Measurements from ENCODE around the gene HPDL. TPM values are rescaled to one million over a fixed set of nuclear protein-coding genes. Genes with fewer than 3 reads are reported as not detected.

HPDL gene
- total and polyA plus RNA-seq, 2 of the 4 experiments (the other 2 are of a cell fraction): 0.54 to 1.1 TPM

- dilution Hi-C loops (cut with HindIII; ENCODE audit: low sequenced_read_pairs, unreplicated experiment) (no loop called here), intact Hi-C loops (cut with micrococcal nuclease) (no loop called here), in situ Hi-C loops (cut with MboI; ENCODE audit: low sequenced_read_pairs) (no loop called here)
- Histone ChIP-seq H3K4me2 (ENCODE audit: low read depth, low read length) (no peak overlapping the region), H4K8ac (ENCODE audit: low read depth in 2 of 2, low read length in 2 of 2) (no peak overlapping the region), H3K36me3 (ENCODE audit: control insufficient read depth, insufficient read depth, low read length) (no peaks in the 10 kb centered on the region), H4K5ac (ENCODE audit: low read depth, low read length) (no peak overlapping the region), H2AK5ac (ENCODE audit: low read depth, low read length) (no peak overlapping the region), H4K91ac (ENCODE audit: insufficient read depth, low read depth, low read length) (no peak overlapping the region), H3K4ac (ENCODE audit: low read depth, low read length) (no peak overlapping the region), H3K9me1 (ENCODE audit: insufficient read depth, low read length) (no peaks in the 10 kb centered on the region), H2BK5ac (ENCODE audit: low read depth, low read length, poor library complexity, severe bottlenecking) (no peak overlapping the region), H2BK20ac (ENCODE audit: low read depth, low read length) (no peak overlapping the region), H3K14ac (replicated peaks; ENCODE audit: low read depth, low read length) (no peak overlapping the region), H3K9me3 (ENCODE audit: control insufficient read depth, insufficient read depth, low read length) (peaks cover 2% of the 10 kb centered on the region; the same call in 1 of the 2 replicates), H3K4me1 (ENCODE audit: control insufficient read depth, insufficient read depth, low read length) (no peaks in the 10 kb centered on the region), H3K4me3 (ENCODE audit: insufficient read depth, low read depth, low read length) (no peak overlapping the region), H3K27ac (ENCODE audit: insufficient read depth, low read length) (no peak overlapping the region), H2AFZ (replicated peaks; ENCODE audit: low read length, poor library complexity) (no peak overlapping the region), H3K23ac (ENCODE audit: low read depth, low read length) (no peak overlapping the region), H3K9ac (ENCODE audit: low read depth, low read length) (no peak overlapping the region), H2AK9ac (replicated peaks; ENCODE audit: low read depth, low read length, poor library complexity) (no peak overlapping the region), H3K27me3 (ENCODE audit: control insufficient read depth, insufficient read depth, low read length) (peaks cover 13% of the 10 kb centered on the region; the same call in 1 of the 2 replicates), H3K56ac (ENCODE audit: extremely low read depth, insufficient read depth, low read length) (no peak overlapping the region), H2BK15ac (ENCODE audit: low read depth, low read length) (no peak overlapping the region), H2BK120ac (ENCODE audit: low read depth, low read length) (no peak overlapping the region), H3K18ac (ENCODE audit: low read depth, low read length) (no peak overlapping the region), H3K79me1 (ENCODE audit: low read depth in 1 of 2, low read length in 2 of 2) (no peaks in the 10 kb centered on the region), H4K20me1 (ENCODE audit: insufficient read depth, low read length) (no peaks in the 10 kb centered on the region)
- ATAC-seq (ENCODE audit: low read depth) (no peak), DNase-seq (no peak)
- CTCF ChIA-PET: no interaction called here
- no peak for TF ChIP-seq MXI1 (IDR thresholded peaks at IDR 0.05; ENCODE audit: borderline replicate concordance, low read depth, low read length)
- TF ChIP-seq BHLHE40 (IDR thresholded peaks at IDR 0.05; ENCODE audit: low read depth, low read length): no peak
- TF ChIP-seq POLR2A (IDR thresholded peaks at IDR 0.05; ENCODE audit: low read depth, low read length): no peak
- TF ChIP-seq NFE2L2 (IDR thresholded peaks at IDR 0.05; ENCODE audit: low read depth, low read length): no peak
- TF ChIP-seq USF2 (IDR thresholded peaks at IDR 0.05; ENCODE audit: low read depth, low read length): no peak
- TF ChIP-seq ELK1 (IDR thresholded peaks at IDR 0.05; ENCODE audit: borderline replicate concordance, low read depth, low read length): no peak
- TF ChIP-seq CHD1 (IDR thresholded peaks at IDR 0.05; ENCODE audit: low read depth, low read length): no peak
- TF ChIP-seq RCOR1 (IDR thresholded peaks at IDR 0.05; ENCODE audit: insufficient replicate concordance, low read length): no peak
- TF ChIP-seq MAZ (IDR thresholded peaks at IDR 0.05; ENCODE audit: borderline replicate concordance, low read depth, low read length): no peak
- TF ChIP-seq SMC3 (IDR thresholded peaks at IDR 0.05; ENCODE audit: low read depth, low read length): no peak
- TF ChIP-seq FOS (IDR thresholded peaks at IDR 0.05; ENCODE audit: low read depth, low read length): no peak
- no peak for TF ChIP-seq RAD21 (IDR thresholded peaks at IDR 0.05; ENCODE audit: low read length)
- no peak for TF ChIP-seq CEBPB (IDR thresholded peaks at IDR 0.05; ENCODE audit: low read depth, low read length)
- TF ChIP-seq MAFK (IDR thresholded peaks at IDR 0.05; ENCODE audit: low read depth, low read length): no peak
- TF ChIP-seq CTCF (conservative IDR thresholded peaks at IDR 0.05; ENCODE audit: low read depth, low read length): no peak
- TF ChIP-seq RFX5 (IDR thresholded peaks at IDR 0.05; ENCODE audit: low read depth, low read length): no peak
- BruUV-seq (replicated peaks): no TSS peak
- POLR2A ChIA-PET (ENCODE audit: unreplicated experiment): no interaction called here
- WGBS, 2 experiments (ENCODE audit: extremely low coverage in 2 of 2, insufficient read length in 1 of 2): no CpG with 5 or more reads among the region's 4 CpGs
Observed at GRCh38 chr1:45317166-45317565, 9.5 kb upstream of the HPDL start.

All from IMR-90 (cell line).